Spleen (tissue), 7 donors: ENCODE measurements around the gene ZFYVE28.

Source experiments
- CTCF ChIP-seq, 11 experiments: fragments of 200-600 bp in 7 of 11; fragments of 450-650 bp in 4 of 11; sonication (generic) in 4 of 11; IDR thresholded peaks in 8 of 11; conservative IDR thresholded peaks in 3 of 11; 1 replicate in 7 of 11; 2 replicates in 4 of 11; pipeline versions ENCODE4 v1.4.0 to v1.8.0; 2016 to 2021; ENCODE audit warnings: antibody characterized with exemption in 11 of 11, inconsistent platforms in 4 of 11, mild to moderate bottlenecking in 1 of 11
- POLR2A ChIP-seq, 3 donors: fragments of 450-650 bp; IDR thresholded peaks; one replicate each; pipeline ENCODE4 v1.5.1; 2017; ENCODE audit warnings: antibody characterized with exemption in 3 of 3, mild to moderate bottlenecking in 1 of 3
- donor health status: DM: no; HTN: no; CAD: no; lungs with moderate emphysema.
- donor health status: DM: no; HTN: no; CAD: no.
- donor health status: DM: no; HTN: no; CAD: no.

- TF ChIP-seq CTCF (IDR thresholded peaks at IDR 0.05 in 8 of 11, conservative IDR thresholded peaks at IDR 0.05 in 3 of 11), result no peak
- TF ChIP-seq POLR2A (IDR thresholded peaks at IDR 0.05), result no peak
Observed at GRCh38 chr4:2271279-2272025, 147.0 kb downstream of the ZFYVE28 start.
